ENCODE data around the gene TNFAIP8L3.
"Not testable (repeated sequence)": the region's sequence is repeated elsewhere in the genome, so short reads cannot be mapped to it uniquely, and the experiment has no call there.

TNFAIP8L3 gene

DNA sequence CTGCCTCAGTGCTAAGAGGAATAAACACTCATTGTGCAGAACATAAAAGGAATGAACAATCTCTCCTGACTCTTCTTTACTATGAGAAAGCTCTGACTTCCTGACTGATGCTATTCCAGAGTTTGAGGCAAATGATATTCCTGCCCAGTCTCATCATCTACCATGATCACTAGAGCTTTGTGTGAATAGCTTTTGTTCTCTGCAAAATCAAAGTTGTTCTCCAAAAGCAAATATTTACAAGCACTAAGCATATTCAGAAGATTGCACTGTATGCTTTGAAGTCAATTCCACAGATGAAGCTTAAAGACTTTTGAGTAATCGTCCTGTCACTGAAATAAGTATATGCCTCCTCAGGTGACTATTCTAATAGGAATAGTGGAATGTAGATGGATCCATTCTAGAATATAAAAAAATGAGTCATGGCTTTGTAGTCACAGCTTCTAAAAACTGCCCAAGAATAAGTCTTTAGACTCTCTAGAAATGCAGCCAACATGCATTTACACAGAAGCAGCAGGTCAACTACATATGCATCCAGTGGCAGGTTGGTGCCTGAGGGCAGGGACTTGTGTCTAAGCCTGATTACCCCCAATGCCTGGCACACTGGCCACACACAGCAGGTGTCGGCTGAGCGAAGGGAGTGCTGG is 34.6 kb downstream of the TNFAIP8L3 start:
- DNase-seq (ENCODE audit: low read depth, low spot score): no peak

DNA sequence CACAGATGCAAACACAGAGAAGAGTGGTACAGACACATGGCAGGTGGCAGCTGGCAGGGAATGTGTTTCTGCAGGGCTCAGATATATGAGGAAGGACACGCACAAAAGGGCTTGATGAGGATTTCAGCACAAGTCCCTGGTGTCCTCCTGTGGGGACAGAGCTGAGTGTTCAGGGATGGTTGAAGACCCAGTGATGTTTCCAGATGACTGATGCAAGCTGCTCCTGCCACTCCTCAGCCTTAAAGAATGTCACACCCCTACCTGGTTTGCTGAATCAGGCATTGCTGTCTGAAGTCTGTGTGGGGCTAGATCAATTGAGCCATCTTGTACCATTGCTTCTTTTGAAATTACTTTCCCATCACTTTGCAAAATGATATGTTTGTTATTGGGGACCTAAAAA is 40.2 kb downstream of the TNFAIP8L3 start:
- DNase-seq (ENCODE audit: low read depth, low spot score): no peak

DNA sequence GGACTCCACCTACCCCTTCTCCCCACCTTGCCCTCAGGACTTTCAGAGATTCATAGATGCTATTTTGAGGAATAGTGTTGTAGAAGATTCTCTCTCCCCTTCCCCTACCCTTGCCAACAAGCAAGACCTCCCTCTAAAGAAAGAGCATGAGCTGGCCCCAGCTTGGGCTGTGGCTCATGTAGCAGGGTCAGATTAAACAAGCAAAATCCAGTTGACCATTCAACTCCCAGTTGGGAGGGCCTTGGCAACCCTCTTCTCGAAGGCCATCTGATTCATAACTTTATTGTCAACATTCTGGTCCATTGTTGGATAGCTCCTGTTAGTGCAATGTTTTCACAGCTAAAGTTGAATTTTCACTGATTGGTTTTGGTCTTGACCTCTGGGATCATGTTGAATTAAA is 41.1 kb downstream of the TNFAIP8L3 start:
- no peak for DNase-seq (ENCODE audit: low read depth, low spot score)

DNA sequence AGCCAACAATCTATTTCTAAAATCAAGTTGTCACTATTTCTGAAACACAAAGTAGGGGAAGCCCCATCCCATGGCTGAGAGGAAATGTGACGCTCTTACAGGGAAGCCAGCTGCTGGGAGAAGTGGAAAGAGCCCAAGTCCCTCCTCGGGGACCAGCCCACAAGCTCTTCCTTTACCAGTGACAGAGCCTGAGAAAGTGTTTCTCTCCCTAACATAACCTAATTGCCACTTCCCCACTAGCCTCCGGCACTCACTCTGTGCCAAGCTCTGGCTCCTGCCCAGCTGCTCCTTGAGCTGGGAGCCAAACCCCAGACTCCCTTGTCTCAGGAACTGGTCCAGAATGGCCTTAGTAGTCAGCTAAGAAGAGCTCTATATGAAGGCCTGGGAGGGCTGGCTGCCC is 42.9 kb downstream of the TNFAIP8L3 start:
- peak; percentile 78 for DNase-seq (ENCODE audit: low read depth, low spot score)

DNA sequence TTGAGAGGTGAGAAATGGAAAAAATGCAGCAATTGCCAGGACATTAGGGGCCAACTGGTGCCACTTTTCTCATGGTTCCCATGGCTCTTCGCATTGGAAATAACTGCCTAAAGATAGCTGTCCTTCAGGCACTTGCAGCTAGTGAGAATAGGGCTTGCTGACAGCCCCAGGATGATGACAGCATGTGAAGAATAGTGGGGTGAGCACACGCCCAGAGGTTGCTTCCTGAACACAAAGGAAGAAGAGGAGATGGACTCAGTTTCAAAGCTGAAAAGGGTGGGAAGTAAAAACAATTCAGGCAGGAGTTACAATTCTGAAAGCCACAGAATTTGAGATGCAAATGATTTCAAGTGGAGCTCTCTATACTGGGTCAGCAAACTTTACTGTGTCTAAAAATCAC is 45.6 kb downstream of the TNFAIP8L3 start:
- DNase-seq (ENCODE audit: low read depth, low spot score): no peak

DNA sequence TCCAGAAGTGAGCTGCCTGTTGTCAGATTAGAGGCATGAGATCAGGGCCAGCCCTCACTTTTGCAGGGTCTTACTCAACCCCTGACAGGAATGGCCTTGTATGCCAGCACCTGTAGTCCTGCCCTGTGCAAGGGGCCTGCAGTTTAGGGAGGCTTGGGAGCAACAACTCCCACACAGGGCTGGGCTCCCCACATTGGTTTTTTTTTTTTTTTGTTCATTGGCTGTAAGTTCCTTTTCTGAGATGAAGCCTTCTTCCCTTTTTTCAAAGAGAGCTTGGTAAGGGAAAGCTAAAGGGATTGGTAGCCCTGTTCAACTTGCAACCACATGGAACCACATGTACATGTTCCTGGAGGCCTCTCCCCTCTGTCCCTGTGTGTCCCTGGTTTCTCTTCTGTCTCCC is 46.4 kb downstream of the TNFAIP8L3 start:
- no peak for DNase-seq (ENCODE audit: low read depth, low spot score)

DNA sequence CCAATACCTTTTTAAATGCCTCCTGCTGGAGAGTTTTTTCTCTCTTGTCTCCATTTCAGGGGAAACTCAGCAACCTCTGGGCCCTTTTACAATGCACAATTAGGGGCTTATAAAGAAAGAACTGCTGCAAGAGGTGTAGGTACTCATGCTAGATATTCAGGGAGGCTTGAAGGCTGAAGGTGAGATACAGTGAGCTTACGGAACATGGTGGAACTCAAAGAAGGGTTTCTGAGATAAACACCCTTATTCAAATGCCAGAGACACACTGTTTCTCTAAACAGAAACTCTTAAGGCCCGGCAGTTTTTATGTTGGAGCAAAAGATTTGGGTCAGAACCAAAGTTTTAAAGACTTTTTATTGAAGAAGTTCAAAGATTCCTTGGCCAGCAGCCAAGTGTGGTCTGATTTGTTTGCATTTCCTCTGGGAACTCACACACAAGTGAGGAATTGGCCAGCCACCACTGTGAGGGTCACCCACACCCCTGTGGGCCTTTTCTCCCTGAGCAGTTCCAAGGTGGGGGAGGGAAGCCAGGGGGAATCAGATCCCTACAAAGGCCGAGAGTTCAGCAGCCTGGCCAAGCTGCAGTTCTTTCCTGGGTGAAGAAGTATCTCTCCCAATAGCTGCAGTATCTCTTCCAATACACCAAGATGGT is 47.8 kb downstream of the TNFAIP8L3 start:
- DNase-seq (ENCODE audit: low read depth, low spot score): peak; percentile 71

DNA sequence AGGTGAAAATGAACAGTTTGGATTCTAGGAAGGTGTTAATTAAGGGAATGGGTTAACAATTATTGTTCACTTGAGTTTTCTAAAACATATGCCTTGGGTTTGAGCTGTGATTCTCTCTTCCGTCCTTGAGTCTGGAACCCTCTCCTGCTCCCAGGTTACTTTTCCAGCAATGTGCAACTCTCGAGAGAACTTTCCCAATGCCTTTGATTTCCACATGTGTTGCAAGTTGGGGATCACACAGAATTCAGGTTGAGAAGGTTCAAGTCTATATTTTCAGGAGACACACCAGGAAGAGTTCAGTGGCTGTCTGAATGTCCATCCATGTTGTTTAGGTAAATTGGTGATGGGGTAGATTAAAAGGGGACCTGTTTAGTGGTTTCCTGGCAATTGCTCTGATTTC is 48.7 kb downstream of the TNFAIP8L3 start:
- DNase-seq (ENCODE audit: low read depth, low spot score): no peak

DNA sequence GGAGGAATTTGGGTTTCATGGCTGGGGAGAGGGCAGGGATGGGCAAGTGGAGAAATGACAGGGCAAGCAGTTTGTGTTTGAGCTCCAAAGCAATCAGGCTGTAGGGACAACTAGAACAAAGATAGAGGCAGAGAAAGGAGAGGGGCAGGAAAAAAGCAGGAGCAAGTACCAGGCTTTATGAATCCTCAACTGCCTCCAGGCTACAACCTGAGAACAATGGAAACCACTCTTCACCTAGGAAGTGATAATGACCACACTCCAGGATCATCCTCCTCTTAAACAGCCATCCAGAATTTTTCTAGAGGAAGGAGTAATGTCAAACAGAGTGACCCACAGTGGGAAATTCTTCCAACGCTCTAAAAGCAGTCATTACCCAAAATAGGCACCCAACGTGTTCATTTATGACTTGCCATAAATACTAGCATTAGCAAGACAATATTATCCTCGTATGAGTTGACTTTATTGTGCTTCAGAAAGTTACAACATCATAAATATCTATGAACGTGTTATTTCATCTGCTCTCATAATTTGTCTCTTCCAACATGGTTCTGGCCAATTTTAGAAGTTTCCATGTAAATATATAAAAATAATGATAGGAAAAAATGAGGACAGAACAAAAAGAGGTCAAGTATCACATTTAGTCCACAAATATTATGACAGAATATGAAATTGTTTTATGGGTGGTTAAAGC is 50.5 kb downstream of the TNFAIP8L3 start:
- DNase-seq (ENCODE audit: low read depth, low spot score): no peak

DNA sequence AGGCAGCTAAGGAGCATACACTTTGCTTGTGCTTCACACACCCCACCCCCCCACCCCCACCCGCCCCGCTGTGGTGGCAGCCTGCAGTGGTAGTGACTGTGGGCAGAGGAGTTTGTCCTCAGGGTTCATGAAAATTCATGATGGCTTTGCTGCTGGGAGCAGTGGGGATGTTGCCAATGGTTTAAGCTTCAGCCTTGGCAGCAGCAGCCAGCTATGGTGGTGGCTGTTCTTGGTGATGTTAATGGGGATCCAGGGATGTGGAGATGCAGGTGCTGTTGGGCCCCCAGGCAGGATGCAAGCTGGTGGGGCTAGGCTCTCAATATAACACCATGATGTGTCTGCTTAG is 55.8 kb downstream of the TNFAIP8L3 start:
- peak; percentile 39 for DNase-seq (ENCODE audit: low read depth, low spot score)

DNA sequence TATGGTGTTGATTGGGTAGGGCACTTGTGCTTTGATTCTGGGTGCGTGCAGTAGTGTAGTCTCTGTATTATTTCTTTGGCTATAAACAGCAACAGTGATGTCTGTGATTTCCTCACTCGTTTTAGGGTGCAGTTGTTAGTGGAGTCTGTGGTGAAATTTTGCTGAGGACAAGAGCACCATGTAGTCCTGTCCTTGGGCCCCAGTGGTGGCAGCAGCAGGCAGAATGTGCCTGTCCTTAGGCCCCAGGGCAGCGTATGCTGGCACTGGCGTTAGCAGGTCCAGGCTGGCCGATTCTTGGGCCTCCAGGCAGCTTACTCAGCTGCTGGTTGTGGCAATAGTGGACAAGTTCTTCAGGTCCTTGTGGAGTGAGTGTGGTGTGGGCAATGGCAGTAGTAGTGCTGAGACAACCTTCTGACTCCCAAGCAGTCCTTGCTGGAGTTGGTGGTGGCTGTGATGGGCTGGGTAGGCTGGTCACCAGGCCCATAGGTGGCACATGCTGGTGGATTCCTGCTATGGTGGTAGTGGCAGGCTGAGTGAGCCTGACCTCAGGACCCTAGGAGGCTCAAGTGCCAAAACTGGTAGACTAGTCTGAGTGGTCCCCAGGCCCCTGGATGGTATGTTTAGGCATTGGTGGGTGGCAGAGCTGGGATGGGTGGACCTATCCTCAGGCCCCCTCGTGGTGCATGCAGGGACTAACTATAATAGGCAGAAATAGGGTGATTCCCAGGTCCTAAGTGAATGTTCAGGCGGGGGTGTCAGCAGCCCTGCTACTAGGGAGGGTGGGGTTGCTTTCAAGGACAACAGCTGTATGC is 56.3 kb downstream of the TNFAIP8L3 start:
- DNase-seq (ENCODE audit: low read depth, low spot score): no peak

DNA sequence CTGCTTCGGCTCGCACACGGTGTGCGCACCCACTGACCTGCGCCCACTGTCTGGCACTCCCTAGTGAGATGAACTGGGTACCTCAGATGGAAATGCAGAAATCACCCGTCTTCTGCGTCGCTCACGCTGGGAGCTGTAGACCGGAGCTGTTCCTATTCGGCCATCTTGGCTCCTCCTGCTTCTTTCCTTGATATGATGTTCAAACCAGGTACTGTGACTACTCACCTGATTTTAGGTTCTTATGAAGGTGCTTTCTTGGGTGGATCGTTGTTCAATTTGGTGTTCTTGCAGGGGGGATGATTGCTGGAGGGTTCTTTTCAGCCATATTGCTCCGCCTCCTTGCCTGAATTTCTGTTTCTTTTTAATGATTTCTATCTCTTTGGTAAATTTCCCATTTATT is 57.2 kb downstream of the TNFAIP8L3 start:
- DNase-seq (ENCODE audit: low read depth, low spot score): not testable (repeated sequence)

DNA sequence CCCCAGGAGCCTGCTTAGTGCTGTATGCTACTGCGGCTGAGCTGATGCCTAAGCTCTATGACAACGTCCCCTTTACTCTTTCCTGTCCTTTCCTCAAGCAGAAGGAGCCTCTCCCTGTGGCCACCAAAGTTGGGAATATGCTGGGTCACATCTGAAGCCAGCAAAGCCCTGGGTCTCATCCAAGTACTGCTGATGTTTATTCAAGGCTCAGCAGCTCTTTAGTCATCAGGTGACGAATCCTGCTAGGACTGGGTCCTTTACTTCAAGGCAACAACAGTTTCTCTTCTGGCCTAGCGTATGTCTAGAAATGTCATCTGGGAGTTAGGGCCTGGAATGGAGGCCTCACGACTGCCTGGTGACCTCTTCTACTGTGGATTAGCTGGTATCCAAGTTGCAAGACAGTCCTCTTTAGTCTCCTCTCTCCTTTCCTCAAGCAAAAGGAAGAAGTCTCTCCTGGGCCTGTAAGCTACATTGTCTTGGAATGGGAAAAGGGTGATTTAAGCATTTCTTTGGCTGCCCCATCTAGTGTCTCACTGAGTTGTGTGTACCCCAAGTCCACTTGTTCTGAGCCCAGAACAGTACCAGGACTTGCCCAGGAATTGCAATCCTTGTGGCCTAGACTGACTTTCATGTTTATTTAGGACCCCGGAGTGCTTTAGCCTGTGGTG is 63.9 kb downstream of the TNFAIP8L3 start:
- DNase-seq (ENCODE audit: low read depth, low spot score): peak; percentile 76

DNA sequence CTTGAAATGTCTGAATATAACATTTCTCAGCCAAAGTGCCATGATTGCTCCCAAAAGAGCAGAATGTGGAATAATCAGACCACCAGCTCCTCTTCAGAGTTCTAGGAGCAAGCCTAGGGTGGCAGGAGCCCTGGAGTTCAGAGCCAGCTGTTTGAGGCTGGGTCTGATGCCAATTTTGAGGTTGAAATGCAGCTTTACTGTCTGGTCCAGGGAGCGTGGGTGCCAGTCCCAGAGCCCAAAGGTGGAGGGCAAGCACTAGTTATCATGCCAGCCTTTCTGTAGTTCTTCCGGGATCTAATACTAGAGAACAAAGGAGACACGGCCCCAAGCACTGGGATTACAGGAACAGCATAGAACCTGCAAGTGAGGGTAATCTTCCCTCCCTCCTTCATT is 69.3 kb downstream of the TNFAIP8L3 start:
- DNase-seq (ENCODE audit: low read depth, low spot score): no peak

DNA sequence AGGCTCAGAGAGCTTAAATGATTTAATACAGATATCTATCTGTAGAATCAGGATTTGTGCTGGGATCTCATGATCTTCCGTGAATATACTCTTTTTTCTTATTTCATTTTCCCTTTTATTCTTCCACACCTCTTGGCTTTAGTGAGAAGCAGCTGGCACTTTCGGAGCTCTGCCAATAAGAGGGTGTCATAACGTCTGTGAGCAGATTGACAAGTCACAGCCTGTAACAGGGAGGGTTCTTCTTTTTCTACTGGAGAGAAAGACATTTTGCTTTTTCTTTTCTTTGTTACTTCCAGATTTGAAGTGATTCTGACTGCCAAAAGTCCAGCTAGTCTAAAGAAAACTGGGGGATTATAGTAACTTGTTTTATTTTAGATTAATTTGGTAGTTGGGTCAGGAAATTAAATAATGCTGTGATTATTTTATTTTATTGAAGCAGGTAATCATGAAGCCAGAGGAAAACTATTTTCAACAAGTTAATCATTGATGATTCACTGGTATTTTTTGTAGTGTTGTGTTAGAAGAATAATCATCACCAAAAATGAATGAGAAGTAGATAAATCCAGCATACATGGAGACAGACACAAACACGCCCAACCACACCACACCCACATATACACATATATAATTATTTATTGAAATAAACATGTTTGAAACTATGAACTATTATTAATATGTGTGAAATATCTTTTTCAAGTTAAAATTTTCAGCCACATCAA is 69.8 kb downstream of the TNFAIP8L3 start:
- peak; percentile 5 for DNase-seq (ENCODE audit: low read depth, low spot score)

DNA sequence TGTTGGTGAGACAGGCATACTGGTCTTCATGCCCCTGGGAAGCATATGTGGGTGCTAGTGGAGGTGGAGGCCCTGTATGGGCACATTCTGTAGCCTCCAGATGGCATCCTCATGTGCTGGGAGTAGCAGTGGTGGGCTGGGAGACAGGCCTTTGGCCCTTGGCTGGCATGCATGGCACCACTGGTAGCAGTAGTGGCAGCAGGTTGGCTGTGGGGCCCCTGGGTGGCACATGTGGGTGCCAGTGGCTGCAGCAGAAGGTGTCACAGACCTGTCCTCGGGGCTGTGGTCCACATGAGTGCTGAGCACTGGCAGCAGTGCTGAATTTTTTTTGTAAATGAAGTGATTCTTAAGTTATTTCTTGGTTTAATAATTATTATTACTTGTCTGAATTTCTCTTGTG is 71.2 kb downstream of the TNFAIP8L3 start:
- DNase-seq (ENCODE audit: low read depth, low spot score): no peak

DNA sequence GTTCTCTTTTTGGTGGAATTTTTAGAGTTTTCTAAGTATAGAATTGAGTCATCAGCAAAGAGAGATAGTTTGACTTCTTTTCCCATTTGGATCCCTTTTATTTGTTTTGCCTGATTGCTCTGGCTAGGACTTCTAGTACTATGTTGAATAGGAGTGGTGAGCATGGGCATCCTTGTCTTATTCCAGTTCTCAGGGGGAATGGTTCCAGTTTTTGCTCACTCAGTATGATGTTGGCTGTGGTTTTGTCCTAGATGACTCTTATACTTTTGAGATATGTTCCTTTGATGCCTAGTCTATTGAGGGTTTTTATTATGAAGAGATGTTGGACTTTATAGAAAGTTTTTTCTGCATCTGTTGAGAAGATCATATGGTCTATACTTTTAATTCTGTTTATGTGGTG is 72.5 kb downstream of the TNFAIP8L3 start:
- DNase-seq (ENCODE audit: low read depth, low spot score): no peak

DNA sequence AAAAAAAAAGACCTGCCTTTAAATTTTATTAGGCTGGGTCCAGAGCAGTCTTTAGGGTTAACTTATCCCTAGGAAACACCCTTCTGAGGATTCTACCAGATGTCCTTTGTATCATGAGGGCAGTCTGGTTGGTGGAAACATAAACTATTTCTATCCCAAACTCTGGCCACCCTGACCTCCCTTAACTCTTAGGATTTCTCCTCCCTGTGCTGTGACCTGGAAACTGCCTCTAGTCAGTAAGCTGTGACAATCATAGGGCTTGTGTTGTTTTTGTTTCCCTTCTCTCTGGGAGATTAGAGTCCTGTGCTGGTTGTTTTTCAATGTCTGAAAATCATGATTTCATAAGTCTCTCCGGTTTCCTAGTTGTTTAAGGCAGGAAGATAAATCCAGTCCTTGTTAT is 78.1 kb downstream of the TNFAIP8L3 start:
- DNase-seq (ENCODE audit: low read depth, low spot score): no peak

DNA sequence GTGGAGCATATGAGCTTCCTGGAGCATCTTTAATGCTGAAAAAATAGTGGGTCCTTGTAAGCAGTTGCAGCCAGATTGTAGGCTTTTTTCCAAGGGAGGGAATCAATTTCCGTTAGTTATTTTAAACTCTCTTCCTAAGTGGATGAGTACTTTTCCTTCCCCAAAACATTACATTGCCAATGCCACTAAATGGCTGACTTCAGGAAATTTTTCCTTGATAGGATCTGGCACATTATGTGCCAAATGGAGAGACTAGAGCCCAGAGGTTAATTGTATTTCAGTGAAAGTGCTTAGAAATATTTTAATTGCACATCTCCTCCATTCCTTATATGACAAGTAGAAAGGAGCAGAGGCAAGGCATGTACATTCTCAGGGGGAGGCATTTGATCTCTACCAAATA is 83.5 kb downstream of the TNFAIP8L3 start:
- DNase-seq (ENCODE audit: low read depth, low spot score): no peak

DNA sequence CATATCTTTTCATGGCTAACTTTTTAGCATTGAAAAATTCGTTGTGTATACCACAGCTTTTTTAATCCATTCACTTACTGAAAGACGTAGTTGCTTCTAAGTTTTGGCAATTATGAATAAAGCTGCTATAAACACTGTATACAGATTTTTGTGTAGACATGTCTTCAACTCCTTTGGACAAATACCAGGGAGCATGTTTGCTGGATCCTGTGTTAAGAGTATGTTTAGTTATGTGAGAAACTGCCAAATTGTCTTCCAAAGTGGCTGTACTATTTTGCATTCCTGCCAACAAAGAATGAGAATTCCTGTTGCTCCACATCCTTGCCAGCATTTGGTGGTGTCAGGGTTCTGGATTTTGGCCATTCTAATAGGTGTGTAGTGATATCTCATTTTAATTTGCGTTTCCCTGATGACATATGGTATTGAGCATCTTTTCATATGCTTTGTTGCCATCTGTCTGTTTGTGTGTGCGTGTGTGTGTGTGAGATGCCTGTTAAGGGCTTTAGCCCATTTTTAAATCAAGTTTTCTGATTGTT is 87.5 kb downstream of the TNFAIP8L3 start:
- DNase-seq (ENCODE audit: low read depth, low spot score): no peak

All from astrocyte of the hippocampus (primary cell).